CD8-positive, alpha-beta memory T cell (primary cell): ENCODE measurements around the gene COL11A2. TPM values are rescaled to one million over a fixed set of nuclear protein-coding genes. Genes with fewer than 3 reads are reported as not detected.

ENCODE experiments used
- CTCF ChIA-PET: fragments of 350-600 bp; sonication (Branson Sonifier 250); formaldehyde crosslinking; loops from one replicate; lab custom pipeline; 2021; ENCODE audit warnings: antibody characterized with exemption; lab: Charles Lee
- POLR2A ChIA-PET: fragments of 350-600 bp; sonication (Branson Sonifier 250); formaldehyde crosslinking; loops from one replicate; lab custom pipeline; 2021; ENCODE audit warnings: antibody characterized with exemption; lab: Charles Lee
- DNase-seq, 5 donors: peaks; one replicate each; pipeline versions ENCODE4 v3.0.0 to v3.0.0-alpha.2; 2020 to 2022; ENCODE audit warnings: mixed read lengths in 1 of 5
- H3K27ac ChIP-seq: one replicate; pipeline ENCODE4 v1.7.0; 2013; ENCODE audit warnings: low read depth, mild to moderate bottlenecking, low read length, moderate library complexity
- H3K27me3 ChIP-seq: 2 replicates; pipeline ENCODE4 v1.7.0; 2013; ENCODE audit warnings: low read length, mild to moderate bottlenecking; ENCODE audit not compliant: insufficient read depth, poor library complexity, severe bottlenecking
- H3K36me3 ChIP-seq: 2 replicates; pipeline ENCODE4 v1.7.0; 2013; ENCODE audit warnings: mild to moderate bottlenecking, low read length, moderate library complexity; ENCODE audit not compliant: insufficient read depth
- H3K4me1 ChIP-seq: 2 replicates; pipeline ENCODE4 v1.7.0; 2013; ENCODE audit warnings: mild to moderate bottlenecking, low read length, moderate library complexity; ENCODE audit not compliant: insufficient read depth
- H3K4me3 ChIP-seq: 2 replicates; pipeline ENCODE4 v1.7.0; 2013; ENCODE audit warnings: mild to moderate bottlenecking, low read length
- H3K9me3 ChIP-seq: 2 replicates; pipeline ENCODE4 v1.7.0; 2013; ENCODE audit warnings: mild to moderate bottlenecking, low read length
- H3K27ac Mint-ChIP-seq, 8 donors: one replicate each; pipeline ENCODE4 v1.8.0; 2020 to 2021; ENCODE audit warnings: mixed read lengths in 8 of 8, mild to moderate bottlenecking in 6 of 8, inconsistent platforms in 3 of 8, moderate library complexity in 3 of 8
- H3K27me3 Mint-ChIP-seq, 2 donors: one replicate each; pipeline ENCODE4 v1.8.0; 2020 to 2021; ENCODE audit warnings: mixed read lengths in 2 of 2, mild to moderate bottlenecking in 1 of 2, moderate library complexity in 1 of 2
- H3K36me3 Mint-ChIP-seq, 3 donors: one replicate each; pipeline ENCODE4 v1.8.0; 2020 to 2021; ENCODE audit warnings: mixed read lengths in 3 of 3, inconsistent platforms in 1 of 3, mild to moderate bottlenecking in 1 of 3
- H3K4me1 Mint-ChIP-seq, 3 donors: one replicate each; pipeline ENCODE4 v1.8.0; 2020 to 2021; ENCODE audit warnings: mixed read lengths in 3 of 3, inconsistent platforms in 1 of 3, mild to moderate bottlenecking in 1 of 3
- H3K4me3 Mint-ChIP-seq, 7 donors: one replicate each; pipeline ENCODE4 v1.8.0; 2020 to 2021; ENCODE audit warnings: mixed read lengths in 7 of 7, mild to moderate bottlenecking in 6 of 7, moderate library complexity in 4 of 7, inconsistent platforms in 2 of 7
- H3K9me3 Mint-ChIP-seq, 5 donors: one replicate each; pipeline ENCODE4 v1.8.0; 2020 to 2022; ENCODE audit warnings: mixed read lengths in 5 of 5, mild to moderate bottlenecking in 3 of 5, moderate library complexity in 2 of 5, inconsistent platforms in 1 of 5
- polyA plus RNA-seq: library from polyadenylated mRNA; unstranded; fragments of 300-500 nt; fragmentation: Illumina TruSeq; gene quantifications from one replicate; pipeline ENCODE4 v1.2.3, GENCODE V29; 2021
- total RNA-seq, 2 experiments: library from RNA; stranded (reverse); gene quantifications; one replicate each; pipeline ENCODE4 v1.2.3, GENCODE V29; 2021

Gene COL11A2
- total and polyA plus RNA-seq, 3 experiments from 2014 or later: 0.69 to 1.1 TPM; not detected in 1

DNA sequence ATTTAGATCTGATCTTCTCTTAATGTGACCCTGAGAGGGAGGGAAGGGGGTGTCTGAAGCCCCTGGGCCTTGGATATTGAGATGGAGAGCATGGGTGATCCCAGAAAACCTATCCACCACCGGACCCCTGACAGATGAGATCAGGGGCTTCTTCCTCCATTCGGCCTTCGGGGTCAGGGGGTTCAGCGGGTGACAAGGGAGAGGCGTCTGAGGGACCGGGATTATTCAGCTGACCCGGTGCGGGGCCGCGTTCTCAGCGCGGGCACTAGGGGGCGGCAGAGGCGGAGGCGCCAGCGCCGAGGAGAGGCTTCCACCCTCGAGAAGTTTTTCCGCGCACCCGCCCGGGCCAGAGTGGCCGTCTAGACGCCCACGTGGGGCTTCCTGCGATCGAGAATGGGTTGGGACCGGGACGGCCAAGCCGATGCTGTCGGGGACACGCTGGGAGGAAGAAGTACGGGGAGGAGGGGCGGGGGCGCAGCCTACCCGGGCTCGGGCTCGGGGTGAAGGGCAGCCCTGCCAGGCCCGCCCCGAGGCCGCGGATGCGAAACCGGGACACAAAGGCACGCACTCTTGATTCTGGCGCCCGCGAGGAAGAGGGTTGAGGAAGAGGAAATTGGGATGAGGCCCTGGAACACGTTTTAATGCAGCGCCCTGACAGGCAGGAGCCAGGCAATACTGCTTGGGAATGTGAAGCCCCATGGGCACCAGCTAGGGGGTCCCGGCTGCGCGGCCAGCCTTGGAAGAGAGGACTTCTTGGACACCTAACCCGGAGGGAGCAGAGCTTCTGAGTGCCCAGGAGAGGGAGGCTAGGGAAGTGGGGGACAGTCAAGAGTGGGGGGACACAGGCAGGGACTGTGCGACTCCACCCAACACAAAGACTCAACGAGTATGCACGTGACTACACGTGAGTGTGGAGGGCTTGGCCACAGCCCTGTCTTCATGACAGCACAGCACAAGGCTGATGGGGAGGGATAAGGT lies 30.6 kb downstream of the COL11A2 start:
- H3K27me3 ChIP-seq: peaks cover 3% of the 10 kb centered on the region
- H3K4me1 Mint-ChIP-seq: peaks cover 8 to 11% (median 11%) of the 10 kb centered on the region in 3 donors
- peak overlapping the region in 7 of 8 donors; percentile 17 to 90 (median 69) for H3K27ac Mint-ChIP-seq
- no peaks in the 10 kb centered on the region for H3K9me3 ChIP-seq
- no peaks in the 10 kb centered on the region for H3K36me3 Mint-ChIP-seq
- ChIA-PET POLR2A (interaction anchor here (2.3 kb wide), 1 partner anchor 87 kb away, joined by 13 read pairs; no protein-coding TSS in a partner anchor), CTCF (interaction anchor here (0.9 to 9.7 kb wide), 9 partner anchors 12 to 274 kb away, joined by 3 to 101 read pairs (median 6); partner anchors contain the start of genes RXRB and SLC39A7)
- H3K27ac ChIP-seq: no peak overlapping the region
- peak; percentile 75 to 85 (median 77) for DNase-seq
- no peaks in the 10 kb centered on the region for H3K36me3 ChIP-seq
- H3K4me3 ChIP-seq: peak overlapping the region; percentile 55
- H3K4me1 ChIP-seq: peaks cover 11% of the 10 kb centered on the region
- peaks cover 3 to 19% of the 10 kb centered on the region in 2 donors for H3K27me3 Mint-ChIP-seq
- peak overlapping the region; percentile 71 to 97 (median 83) for H3K4me3 Mint-ChIP-seq
- no peaks in the 10 kb centered on the region for H3K9me3 Mint-ChIP-seq

DNA sequence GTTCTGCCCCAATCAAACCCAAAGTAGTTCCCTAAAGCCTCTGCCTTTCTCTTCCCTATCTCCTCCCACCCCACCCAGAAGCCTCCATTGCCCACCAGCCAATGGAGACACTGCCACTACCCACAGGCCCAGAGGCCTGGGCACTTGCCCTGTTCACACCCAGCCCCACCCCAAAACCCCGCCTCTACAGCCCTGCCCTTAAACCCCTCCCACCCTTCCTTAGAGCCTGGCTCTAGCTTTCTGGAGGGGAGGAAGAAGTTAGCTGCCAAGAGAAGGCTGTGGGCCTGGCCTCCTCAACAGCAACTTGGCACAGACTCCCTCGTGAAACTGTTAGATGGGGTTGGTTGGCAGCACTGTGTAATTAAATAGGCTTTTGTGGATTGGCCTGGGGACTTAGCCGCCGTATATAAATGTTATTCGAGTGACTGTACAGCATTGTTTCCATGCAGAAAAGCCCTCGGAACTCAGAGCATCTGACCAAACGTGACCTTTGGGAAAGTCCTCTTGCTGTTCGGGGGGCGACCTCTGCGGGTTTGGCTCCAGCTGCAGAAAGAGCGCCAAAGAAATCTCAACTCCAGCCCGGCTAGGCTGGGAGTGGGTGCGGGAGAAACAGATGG lies 31.4 kb downstream of the COL11A2 start:
- peaks cover 11% of the 10 kb centered on the region for H3K4me1 ChIP-seq
- Mint-ChIP-seq H3K27me3 (peaks cover 3 to 18% of the 10 kb centered on the region in 2 donors), H3K4me3 (peak overlapping the region in 1 of 7 donors; percentile 79), H3K4me1 (peaks cover 8 to 11% (median 11%) of the 10 kb centered on the region in 3 donors), H3K27ac (peak overlapping the region in 2 of 8 donors; percentile 69 to 82), H3K36me3 (no peaks in the 10 kb centered on the region), H3K9me3 (no peaks in the 10 kb centered on the region)
- H3K27ac ChIP-seq: no peak overlapping the region
- H3K36me3 ChIP-seq: no peaks in the 10 kb centered on the region
- no peak overlapping the region for H3K4me3 ChIP-seq
- no peak for DNase-seq
- H3K9me3 ChIP-seq: no peaks in the 10 kb centered on the region
- POLR2A ChIA-PET: interaction anchor here (2.3 kb wide), 1 partner anchor 88 kb away, joined by 13 read pairs; no protein-coding TSS in a partner anchor
- CTCF ChIA-PET: interaction anchor here (1.1 to 9.7 kb wide), 7 partner anchors 11 to 187 kb away, joined by 3 to 101 read pairs (median 6); no protein-coding TSS in a partner anchor
- peaks cover 3% of the 10 kb centered on the region for H3K27me3 ChIP-seq

DNA sequence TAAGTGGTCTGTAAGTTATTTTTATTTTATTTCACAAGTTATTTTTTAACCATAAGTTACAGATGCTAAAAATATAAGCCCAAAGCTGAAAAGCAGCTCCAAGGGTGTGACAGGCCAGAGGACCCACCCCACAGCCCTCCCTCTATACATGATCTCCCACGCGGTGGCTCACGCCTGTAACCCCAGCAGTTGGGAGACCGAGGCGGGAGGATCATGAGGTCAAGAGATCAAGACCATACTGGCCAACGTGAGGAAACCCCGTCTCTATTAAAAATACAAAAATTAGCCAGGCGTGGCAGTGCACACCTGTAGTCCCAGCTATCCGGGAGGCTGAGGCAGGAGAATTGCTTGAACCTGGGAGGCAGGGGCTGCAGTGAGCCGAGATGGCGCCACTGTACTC lies 32.2 kb downstream of the COL11A2 start:
- POLR2A ChIA-PET: no interaction called here
- H3K36me3 ChIP-seq: no peaks in the 10 kb centered on the region
- no peaks in the 10 kb centered on the region for H3K9me3 ChIP-seq
- no peak overlapping the region for H3K4me3 ChIP-seq
- H3K27me3 ChIP-seq: peaks cover 3% of the 10 kb centered on the region
- Mint-ChIP-seq H3K4me1 (peaks cover 8 to 11% (median 11%) of the 10 kb centered on the region in 3 donors), H3K4me3 (no peak overlapping the region), H3K36me3 (no peaks in the 10 kb centered on the region), H3K27me3 (peaks cover 3 to 16% of the 10 kb centered on the region in 2 donors), H3K27ac (no peak overlapping the region), H3K9me3 (no peaks in the 10 kb centered on the region)
- no peak overlapping the region for H3K27ac ChIP-seq
- DNase-seq: no peak
- H3K4me1 ChIP-seq: peaks cover 11% of the 10 kb centered on the region
- CTCF ChIA-PET: interaction anchor here (1.1 to 9.7 kb wide), 6 partner anchors 10 to 188 kb away, joined by 3 to 101 read pairs (median 4); no protein-coding TSS in a partner anchor

DNA sequence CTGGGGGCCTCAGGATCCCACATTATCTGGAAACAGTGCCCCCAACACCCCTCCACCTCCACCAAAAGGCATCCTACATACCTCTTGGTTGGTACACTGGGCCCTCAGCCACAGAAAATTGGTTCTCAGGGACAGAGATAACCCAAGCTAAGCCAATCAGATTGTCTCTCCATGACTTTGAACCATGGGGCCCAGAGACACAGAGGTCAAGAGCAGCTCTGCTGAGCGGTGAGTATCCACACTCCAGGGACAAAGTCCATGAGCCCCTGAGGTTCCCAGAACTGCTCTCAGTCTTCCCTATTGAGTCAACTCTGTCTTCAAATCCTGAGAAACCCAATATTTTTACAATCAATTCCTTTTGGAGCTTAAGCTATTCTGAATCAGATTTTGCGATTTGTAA lies 35.3 kb downstream of the COL11A2 start:
- POLR2A ChIA-PET: no interaction called here
- peaks cover 0 to 7% (median 0%) of the 10 kb centered on the region in 3 donors for H3K36me3 Mint-ChIP-seq

GRCh38 chr6:33156561-33156960 lies 35.7 kb downstream of the COL11A2 start:
- no peaks in the 10 kb centered on the region for H3K36me3 ChIP-seq
- no peak overlapping the region for H3K27ac ChIP-seq
- H3K36me3 Mint-ChIP-seq: peaks cover 0 to 7% (median 0%) of the 10 kb centered on the region in 3 donors
- peaks cover 10 to 18% (median 14%) of the 10 kb centered on the region in 5 donors for H3K9me3 Mint-ChIP-seq
- H3K4me3 ChIP-seq: no peak overlapping the region
- peaks cover 4 to 6% (median 5%) of the 10 kb centered on the region in 3 donors for H3K4me1 Mint-ChIP-seq
- peaks cover 2 to 29% of the 10 kb centered on the region in 2 donors for H3K27me3 Mint-ChIP-seq
- ChIA-PET CTCF (interaction anchor here (9.7 kb wide), 1 partner anchor 93 kb away, joined by 101 read pairs; no protein-coding TSS in a partner anchor), POLR2A (no interaction called here)
- peak overlapping the region in 1 of 8 donors; percentile 4 for H3K27ac Mint-ChIP-seq
- peaks cover 5% of the 10 kb centered on the region for H3K4me1 ChIP-seq
- no peaks in the 10 kb centered on the region for H3K27me3 ChIP-seq
- no peaks in the 10 kb centered on the region for H3K9me3 ChIP-seq
- no peak overlapping the region for H3K4me3 Mint-ChIP-seq
- DNase-seq: no peak

More for the DNA sequence above, 35.3 kb downstream of the COL11A2 start:
- CTCF ChIA-PET: interaction anchor here (9.7 kb wide), 1 partner anchor 93 kb away, joined by 101 read pairs; no protein-coding TSS in a partner anchor
- H3K9me3 Mint-ChIP-seq: peaks cover 7 to 14% (median 10%) of the 10 kb centered on the region in 5 donors
- peaks cover 8 to 10% (median 8%) of the 10 kb centered on the region in 3 donors for H3K4me1 Mint-ChIP-seq
- no peak overlapping the region for H3K4me3 Mint-ChIP-seq
- Histone ChIP-seq H3K9me3 (no peaks in the 10 kb centered on the region), H3K27ac (no peak overlapping the region), H3K4me3 (no peak overlapping the region), H3K27me3 (no peaks in the 10 kb centered on the region), H3K4me1 (peaks cover 9% of the 10 kb centered on the region), H3K36me3 (no peaks in the 10 kb centered on the region)
- peaks cover 3 to 29% of the 10 kb centered on the region in 2 donors for H3K27me3 Mint-ChIP-seq
- no peak for DNase-seq
- H3K27ac Mint-ChIP-seq: peak overlapping the region in 2 of 8 donors; percentile 4 to 34

DNA sequence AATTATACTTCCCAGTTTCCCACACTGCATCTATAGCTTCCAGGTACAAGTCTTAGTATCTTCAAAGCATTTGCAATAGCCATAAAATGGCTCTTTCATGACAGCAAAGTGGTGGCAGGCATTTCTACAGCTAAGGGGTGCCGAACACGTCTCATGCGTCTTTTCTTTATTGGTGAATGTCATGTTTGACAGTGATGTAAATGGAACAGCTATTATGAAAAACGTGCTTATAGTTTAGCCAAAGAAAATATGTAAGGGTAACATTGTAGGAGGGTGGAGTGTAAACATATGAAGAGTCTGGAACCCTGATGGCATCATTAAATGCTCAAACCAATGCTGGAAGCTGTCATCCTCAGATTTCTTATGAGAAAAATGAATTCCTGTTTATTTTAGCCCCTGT lies 37.9 kb downstream of the COL11A2 start:
- H3K36me3 Mint-ChIP-seq: peaks cover 0 to 7% (median 0%) of the 10 kb centered on the region in 3 donors
- CTCF ChIA-PET: interaction anchor here (1.2 to 2.7 kb wide), 2 partner anchors 44 to 94 kb away, joined by 3 to 9 read pairs; no protein-coding TSS in a partner anchor
- H3K27ac Mint-ChIP-seq: no peak overlapping the region
- Histone ChIP-seq H3K4me1 (no peaks in the 10 kb centered on the region), H3K36me3 (no peaks in the 10 kb centered on the region), H3K27ac (no peak overlapping the region), H3K4me3 (no peak overlapping the region), H3K9me3 (no peaks in the 10 kb centered on the region), H3K27me3 (peaks cover 4% of the 10 kb centered on the region)
- H3K9me3 Mint-ChIP-seq: peaks cover 10 to 22% (median 15%) of the 10 kb centered on the region in 5 donors
- H3K4me3 Mint-ChIP-seq: no peak overlapping the region
- H3K4me1 Mint-ChIP-seq: no peaks in the 10 kb centered on the region
- POLR2A ChIA-PET: interaction anchor here (1.1 kb wide), 1 partner anchor 94 kb away, joined by 7 read pairs; no protein-coding TSS in a partner anchor
- no peak for DNase-seq
- peaks cover 4 to 41% of the 10 kb centered on the region in 2 donors for H3K27me3 Mint-ChIP-seq

GRCh38 chr6:33151050-33151449 lies 41.2 kb downstream of the COL11A2 start:
- Histone ChIP-seq H3K36me3 (no peaks in the 10 kb centered on the region), H3K4me3 (no peak overlapping the region), H3K27ac (no peak overlapping the region), H3K4me1 (no peaks in the 10 kb centered on the region), H3K9me3 (no peaks in the 10 kb centered on the region), H3K27me3 (peaks cover 4% of the 10 kb centered on the region)
- Mint-ChIP-seq H3K36me3 (peaks cover 0 to 7% (median 0%) of the 10 kb centered on the region in 3 donors), H3K4me3 (no peak overlapping the region), H3K9me3 (peaks cover 10 to 22% (median 15%) of the 10 kb centered on the region in 5 donors), H3K4me1 (no peaks in the 10 kb centered on the region), H3K27me3 (peaks cover 9 to 45% of the 10 kb centered on the region in 2 donors), H3K27ac (no peak overlapping the region)
- ChIA-PET CTCF (interaction anchor here (1.0 to 2.4 kb wide), 4 partner anchors 8 to 137 kb away, joined by 3 to 8 read pairs (median 5); no protein-coding TSS in a partner anchor), POLR2A (no interaction called here)
- DNase-seq: no peak
